Fibroblast of skin of left biceps (primary cell): ENCODE results near the gene ZMYND8.
"Not testable (repeated sequence)": the region's sequence is repeated elsewhere in the genome, so short reads cannot be mapped to it uniquely, and the experiment has no call there.

Source experiments
- DNase-seq, 2 experiments: peaks; one replicate each; pipeline ENCODE4 v3.0.0-alpha.2; 2013; ENCODE audit warnings: low read depth in 2 of 2

The ZMYND8 gene

GRCh38 chr20:47265984-47266383, 90.5 kb downstream of the ZMYND8 start:
- no peak for DNase-seq

- DNase-seq: no peak
These were observed 91.3 kb downstream of the ZMYND8 start for GRCh38 chr20:47265214-47265613.

GRCh38 chr20:47264137-47264769, 92.2 kb downstream of the ZMYND8 start:
- DNase-seq: not testable (repeated sequence)

GRCh38 chr20:47263465-47264084, 92.9 kb downstream of the ZMYND8 start:
- DNase-seq: no peak

GRCh38 chr20:47263080-47263464, 93.4 kb downstream of the ZMYND8 start:
- DNase-seq: no peak

GRCh38 chr20:47262365-47263013, 94.0 kb downstream of the ZMYND8 start:
- no peak for DNase-seq

GRCh38 chr20:47262008-47262364, 94.5 kb downstream of the ZMYND8 start:
- DNase-seq: no peak

GRCh38 chr20:47261161-47261774, 95.2 kb downstream of the ZMYND8 start:
- DNase-seq: not testable (repeated sequence)

GRCh38 chr20:47260540-47261126, 95.9 kb downstream of the ZMYND8 start:
- DNase-seq: not testable (repeated sequence)

GRCh38 chr20:47258745-47259695, 97.5 kb downstream of the ZMYND8 start:
- DNase-seq: no peak

GRCh38 chr20:47257771-47258170, 98.7 kb downstream of the ZMYND8 start:
- DNase-seq: no peak

GRCh38 chr20:47257256-47257655, 99.2 kb downstream of the ZMYND8 start:
- DNase-seq: no peak

GRCh38 chr20:47256668-47257236, 99.7 kb downstream of the ZMYND8 start:
- no peak for DNase-seq

GRCh38 chr20:47253872-47254271, 102.6 kb downstream of the ZMYND8 start:
- DNase-seq: no peak

- no peak for DNase-seq
These were observed 103.6 kb downstream of the ZMYND8 start for GRCh38 chr20:47252879-47253307.

- DNase-seq: no peak
These were observed 105.1 kb downstream of the ZMYND8 start for GRCh38 chr20:47251154-47252020.

GRCh38 chr20:47250360-47250759, 106.1 kb downstream of the ZMYND8 start:
- no peak for DNase-seq

- DNase-seq: no peak
These were observed 106.6 kb downstream of the ZMYND8 start for GRCh38 chr20:47249913-47250312.

- DNase-seq: no peak
These were observed 108.0 kb downstream of the ZMYND8 start for GRCh38 chr20:47248448-47248966.

GRCh38 chr20:47247972-47248371, 108.5 kb downstream of the ZMYND8 start:
- no peak for DNase-seq
